ENCODE measurements around the gene SH3RF3. TPM values are rescaled to one million over a fixed set of nuclear protein-coding genes. Genes with fewer than 3 reads are reported as not detected.

SH3RF3 gene
- total RNA-seq, 4 donors from 2014 or later, result 2.8 to 5.7 (median 3.0) TPM

GRCh38 chr2:109269706-109270504 is 140.9 kb downstream of the SH3RF3 start:
- TF ChIP-seq, protein P1, sequence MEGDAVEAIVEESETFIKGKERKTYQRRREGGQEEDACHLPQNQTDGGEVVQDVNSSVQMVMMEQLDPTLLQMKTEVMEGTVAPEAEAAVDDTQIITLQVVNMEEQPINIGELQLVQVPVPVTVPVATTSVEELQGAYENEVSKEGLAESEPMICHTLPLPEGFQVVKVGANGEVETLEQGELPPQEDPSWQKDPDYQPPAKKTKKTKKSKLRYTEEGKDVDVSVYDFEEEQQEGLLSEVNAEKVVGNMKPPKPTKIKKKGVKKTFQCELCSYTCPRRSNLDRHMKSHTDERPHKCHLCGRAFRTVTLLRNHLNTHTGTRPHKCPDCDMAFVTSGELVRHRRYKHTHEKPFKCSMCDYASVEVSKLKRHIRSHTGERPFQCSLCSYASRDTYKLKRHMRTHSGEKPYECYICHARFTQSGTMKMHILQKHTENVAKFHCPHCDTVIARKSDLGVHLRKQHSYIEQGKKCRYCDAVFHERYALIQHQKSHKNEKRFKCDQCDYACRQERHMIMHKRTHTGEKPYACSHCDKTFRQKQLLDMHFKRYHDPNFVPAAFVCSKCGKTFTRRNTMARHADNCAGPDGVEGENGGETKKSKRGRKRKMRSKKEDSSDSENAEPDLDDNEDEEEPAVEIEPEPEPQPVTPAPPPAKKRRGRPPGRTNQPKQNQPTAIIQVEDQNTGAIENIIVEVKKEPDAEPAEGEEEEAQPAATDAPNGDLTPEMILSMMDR (IDR thresholded peaks at IDR 0.05 in 4 of 5, conservative IDR thresholded peaks at IDR 0.05 in 1 of 5), result no peak
- no peak for TF ChIP-seq POLR2A (IDR thresholded peaks at IDR 0.05)
- Histone ChIP-seq H3K36me3 (no peaks in the 10 kb centered on the region), H3K4me1 (peaks cover 11 to 14% of the 10 kb centered on the region in 2 donors), H3K4me3 (no peak overlapping the region), H3K9me3 (no peaks in the 10 kb centered on the region), H3K27ac (no peak overlapping the region), H3K27me3 (no peaks in the 10 kb centered on the region)
- DNase-seq (no peak), ATAC-seq (no peak)
- in situ Hi-C loops (cut with MboI; ENCODE audit: low sequenced_read_pairs in 4 of 4), result no loop called here
- intact Hi-C loops (cut with DNase I; ENCODE audit: low total_unique reads), result no loop called here

DNA sequence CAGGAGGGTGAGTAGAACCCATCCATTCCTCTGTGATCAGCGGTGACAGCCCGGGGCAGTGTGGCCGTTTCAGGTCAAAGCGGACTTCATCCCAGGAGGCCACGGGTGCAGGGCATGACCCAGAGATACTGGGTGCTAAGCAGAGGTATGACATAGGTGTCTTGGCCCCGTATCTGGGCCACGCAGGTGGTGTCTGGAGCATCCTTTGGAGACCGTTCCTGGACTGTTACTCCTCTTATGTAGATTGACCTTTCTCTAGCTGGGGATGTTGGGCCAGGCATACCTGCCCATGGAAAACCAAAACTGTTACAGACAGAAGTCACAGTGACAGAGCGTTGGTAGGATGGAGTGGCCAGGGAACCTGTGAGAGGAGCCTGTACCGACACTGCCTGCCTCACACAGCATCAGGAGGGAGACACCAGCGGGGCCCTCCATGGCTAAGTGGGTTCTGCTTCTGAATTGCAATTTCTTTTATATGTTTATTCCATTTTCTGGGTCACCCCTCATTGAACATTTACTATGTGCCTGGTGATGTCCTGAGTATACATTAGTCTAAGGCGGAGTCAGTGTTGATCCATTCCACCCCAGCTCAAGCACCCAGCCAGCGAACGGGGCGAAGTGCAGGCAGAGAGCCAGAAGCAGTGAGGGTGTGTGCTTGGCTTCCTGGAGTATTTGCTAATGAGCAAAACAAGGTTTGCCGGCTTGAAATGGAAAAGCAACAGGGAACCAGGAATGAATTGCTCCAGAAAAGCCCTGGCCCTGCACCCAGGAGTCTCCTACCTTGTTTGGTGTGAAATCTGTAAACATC is 141.7 kb downstream of the SH3RF3 start:
- Histone ChIP-seq H3K9me3 (no peaks in the 10 kb centered on the region), H3K27me3 (no peaks in the 10 kb centered on the region), H3K27ac (no peak overlapping the region), H3K4me3 (no peak overlapping the region), H3K36me3 (no peaks in the 10 kb centered on the region), H3K4me1 (peaks cover 4 to 6% of the 10 kb centered on the region in 2 donors)
- DNase-seq (no peak), ATAC-seq (no peak)
- in situ Hi-C loops (cut with MboI; ENCODE audit: low sequenced_read_pairs in 4 of 4) (no loop called here), intact Hi-C loops (cut with DNase I; ENCODE audit: low total_unique reads) (no loop called here)
- TF ChIP-seq, protein P1 (IDR thresholded peaks at IDR 0.05 in 4 of 5, conservative IDR thresholded peaks at IDR 0.05 in 1 of 5), result no peak
- TF ChIP-seq POLR2A (IDR thresholded peaks at IDR 0.05), result no peak

DNA sequence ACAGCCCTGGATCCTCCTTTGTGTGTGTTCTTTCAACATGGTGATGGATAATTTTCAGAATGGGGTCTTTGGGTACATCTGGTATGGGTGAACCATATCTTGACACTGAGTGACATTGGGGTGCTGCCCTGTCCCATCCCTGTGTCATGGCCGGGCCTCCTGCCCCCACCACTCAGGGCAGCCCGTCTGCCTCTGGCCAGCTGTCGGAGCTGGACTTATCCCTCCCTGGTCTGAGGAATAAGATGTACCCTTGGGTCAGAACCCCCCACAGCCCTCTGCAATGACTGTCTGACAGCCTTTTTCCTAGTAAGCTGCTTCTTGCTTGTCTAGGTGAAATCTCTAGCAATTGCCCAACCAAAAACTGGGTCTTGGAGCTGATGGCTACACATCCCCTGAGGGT is 142.9 kb downstream of the SH3RF3 start:
- H3K36me3 ChIP-seq, result no peaks in the 10 kb centered on the region
- DNase-seq, result no peak
- peaks cover 4 to 6% of the 10 kb centered on the region in 2 donors for H3K4me1 ChIP-seq
- in situ Hi-C loops (cut with MboI; ENCODE audit: low sequenced_read_pairs in 4 of 4), result no loop called here
- intact Hi-C loops (cut with DNase I; ENCODE audit: low total_unique reads), result no loop called here
- ATAC-seq, result no peak
- H3K27me3 ChIP-seq, result no peaks in the 10 kb centered on the region
- H3K9me3 ChIP-seq, result no peaks in the 10 kb centered on the region
- no peak overlapping the region for H3K27ac ChIP-seq
- TF ChIP-seq, protein P1 (IDR thresholded peaks at IDR 0.05 in 4 of 5, conservative IDR thresholded peaks at IDR 0.05 in 1 of 5), result no peak
- no peak for TF ChIP-seq POLR2A (IDR thresholded peaks at IDR 0.05)
- no peak overlapping the region for H3K4me3 ChIP-seq

DNA sequence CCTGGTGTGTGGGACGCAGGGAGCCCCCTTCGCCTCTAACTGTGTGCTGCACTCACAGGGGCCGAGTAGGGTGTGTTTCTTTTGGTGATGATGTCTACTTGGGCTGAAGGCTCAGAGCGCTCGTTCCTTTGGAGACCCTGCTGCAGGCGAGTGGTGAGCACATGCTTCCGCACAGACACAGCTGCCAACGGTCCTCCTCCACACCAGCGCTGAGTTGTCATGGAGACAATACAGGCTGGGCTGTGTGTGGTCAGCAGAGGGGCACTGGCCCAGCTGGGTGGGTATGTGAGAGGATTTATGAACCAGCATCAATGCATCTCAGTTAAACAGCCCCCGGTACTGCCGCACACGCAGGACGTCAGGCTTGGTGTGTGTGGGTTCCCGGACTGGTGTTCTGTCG is 143.5 kb downstream of the SH3RF3 start:
- in situ Hi-C loops (cut with MboI; ENCODE audit: low sequenced_read_pairs in 4 of 4) (no loop called here), intact Hi-C loops (cut with DNase I; ENCODE audit: low total_unique reads) (no loop called here)
- Histone ChIP-seq H3K4me1 (peaks cover under 1 to 4% of the 10 kb centered on the region in 2 donors), H3K27ac (no peak overlapping the region), H3K27me3 (no peaks in the 10 kb centered on the region), H3K4me3 (no peak overlapping the region), H3K36me3 (no peaks in the 10 kb centered on the region), H3K9me3 (no peaks in the 10 kb centered on the region)
- TF ChIP-seq, protein P1 (IDR thresholded peaks at IDR 0.05 in 4 of 5, conservative IDR thresholded peaks at IDR 0.05 in 1 of 5), result no peak
- no peak for TF ChIP-seq POLR2A (IDR thresholded peaks at IDR 0.05)
- DNase-seq (no peak), ATAC-seq (no peak)
